ENCODE measurements around the gene KLF3.
A peak's percentile ranks its signal among the peaks of the same experiment; 100 is the strongest.

KLF3 gene

DNA sequence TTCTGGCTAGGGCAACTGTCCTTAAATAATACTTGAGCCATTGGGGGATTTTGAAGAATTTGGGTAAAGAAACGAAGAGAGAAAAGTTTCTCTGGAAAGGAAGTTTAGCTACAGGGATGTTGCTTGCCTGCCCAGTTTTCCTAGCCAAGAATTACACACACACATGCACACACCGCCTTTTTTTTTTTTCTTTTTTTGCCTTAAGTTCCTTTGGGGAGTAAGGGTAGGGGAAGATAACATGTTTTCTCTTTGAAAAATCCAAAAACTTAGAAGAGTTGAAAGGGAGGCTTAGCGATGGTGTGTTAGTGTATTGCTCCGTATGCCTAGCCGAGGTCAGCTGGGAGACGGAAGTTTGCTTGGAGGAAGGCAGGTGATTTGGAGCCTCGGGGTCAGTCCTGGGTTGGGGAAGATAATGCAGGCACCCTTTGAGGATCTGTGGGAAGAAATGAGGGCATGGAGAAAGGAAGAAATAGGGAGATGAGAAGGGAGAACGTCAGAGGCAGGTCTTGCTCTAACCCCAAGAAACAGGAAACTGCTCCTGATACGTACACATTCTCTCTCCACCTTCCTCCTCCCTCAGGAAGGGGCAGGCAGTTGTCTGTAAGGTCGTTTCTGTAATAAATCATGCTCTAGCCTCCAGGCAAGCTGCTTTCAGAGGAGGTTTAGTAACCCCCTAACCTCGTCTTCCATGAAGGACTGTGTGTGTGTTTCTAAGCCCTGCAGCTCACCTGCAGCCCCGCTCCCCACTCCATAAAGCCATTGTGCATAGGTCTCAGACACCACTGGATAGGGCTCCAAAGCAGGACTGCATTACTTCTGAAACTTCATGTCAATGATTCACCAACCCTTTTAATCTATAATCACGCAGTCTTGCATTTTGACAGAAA lies 10.5 kb downstream of the KLF3 start:
- no peak for DNase-seq

GRCh38 chr4:38675146-38676121 lies 11.4 kb downstream of the KLF3 start:
- DNase-seq: peak; percentile 33

- DNase-seq: no peak
These were observed 13.0 kb downstream of the KLF3 start for GRCh38 chr4:38676986-38677385.

DNA sequence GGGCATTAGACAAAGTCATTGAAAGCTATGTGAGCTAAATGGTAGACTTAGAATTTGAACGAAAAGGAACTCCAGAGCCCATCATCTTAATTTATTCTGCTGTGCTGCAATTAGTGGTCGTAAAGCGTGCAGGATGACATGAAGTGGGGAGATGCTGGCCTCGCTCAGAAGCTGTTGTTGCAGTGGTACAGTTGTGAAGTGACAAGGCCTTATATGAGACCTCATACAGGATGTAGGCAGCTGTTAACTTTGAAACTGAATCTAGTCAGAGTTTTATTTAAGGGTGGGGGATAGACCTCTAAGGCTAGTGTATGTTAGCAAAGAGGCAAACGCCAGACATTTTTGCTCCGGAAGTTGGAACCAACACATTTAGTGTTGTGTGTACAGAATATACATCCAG lies 13.4 kb downstream of the KLF3 start:
- DNase-seq: no peak

DNA sequence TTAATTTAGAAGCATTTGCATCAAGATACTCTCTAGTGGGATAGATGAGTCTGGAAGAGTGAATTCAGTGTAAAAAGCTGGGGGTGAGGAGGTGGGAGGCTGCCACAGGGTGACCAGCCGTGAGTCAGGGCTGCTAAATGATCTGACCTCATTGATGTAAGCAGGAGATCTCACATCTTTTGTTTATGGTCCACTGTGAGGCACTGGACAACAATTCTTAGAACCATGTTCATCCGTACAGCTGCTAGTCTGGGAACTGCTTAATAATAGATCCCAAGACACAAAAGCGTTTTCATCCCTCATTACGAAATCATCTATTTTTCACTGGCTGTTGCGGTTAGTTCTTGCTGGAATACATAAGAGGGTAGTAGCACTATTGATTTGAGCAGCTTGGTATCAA lies 14.1 kb downstream of the KLF3 start:
- DNase-seq: no peak

DNA sequence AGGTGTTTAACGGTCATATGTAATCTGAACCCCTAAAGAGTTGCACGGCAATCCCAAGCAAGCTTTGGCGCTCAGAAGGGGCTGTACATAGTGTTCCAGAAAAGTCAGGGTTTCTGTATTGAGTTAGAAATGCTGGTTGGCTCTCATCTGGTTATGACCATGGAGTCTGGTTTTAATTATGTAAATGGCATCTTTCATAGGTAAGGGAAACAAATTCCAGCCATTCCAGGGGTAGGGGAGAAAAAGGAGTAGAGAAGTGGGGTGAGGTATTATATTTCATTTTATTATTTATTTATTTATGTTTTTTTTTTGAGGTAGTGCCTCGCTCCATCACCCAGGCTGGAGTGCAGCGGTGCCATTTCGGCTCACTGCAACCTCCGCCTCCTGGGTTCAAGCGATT lies 15.9 kb downstream of the KLF3 start:
- no peak for DNase-seq

DNA sequence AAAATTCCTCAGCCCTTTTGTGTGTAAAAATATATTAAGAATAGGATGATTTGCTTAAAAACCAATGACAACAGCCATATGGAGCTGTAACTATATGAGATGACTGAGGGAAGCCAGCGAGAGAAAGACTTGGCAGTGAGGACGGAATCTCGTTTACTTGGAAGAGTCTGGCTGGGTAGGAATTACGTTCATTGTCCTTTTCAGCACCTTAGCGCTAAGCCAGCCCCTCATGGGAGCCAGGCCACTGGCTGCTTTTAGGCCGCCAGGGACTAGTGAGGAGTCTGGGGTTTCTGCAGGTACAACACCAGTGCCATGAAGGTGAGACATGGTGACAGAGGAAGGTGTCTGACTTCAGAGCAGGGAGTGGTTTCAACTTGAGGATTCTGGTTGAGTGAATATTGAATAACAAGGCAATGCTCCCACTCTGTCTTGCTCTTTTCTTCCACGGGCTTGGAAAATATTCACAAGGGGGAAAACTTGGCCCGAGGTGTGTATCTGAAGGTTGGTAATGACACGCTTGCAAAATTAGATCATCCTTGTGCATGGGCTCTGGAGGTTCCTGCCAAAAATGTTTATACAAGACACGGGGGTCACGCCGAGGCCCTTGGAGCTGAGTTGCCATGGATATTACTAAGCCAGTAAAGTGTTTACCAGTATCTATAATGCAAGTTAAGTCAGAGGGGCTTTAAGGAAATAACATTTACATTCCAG lies 17.4 kb downstream of the KLF3 start:
- peak; percentile 40 for DNase-seq

DNA sequence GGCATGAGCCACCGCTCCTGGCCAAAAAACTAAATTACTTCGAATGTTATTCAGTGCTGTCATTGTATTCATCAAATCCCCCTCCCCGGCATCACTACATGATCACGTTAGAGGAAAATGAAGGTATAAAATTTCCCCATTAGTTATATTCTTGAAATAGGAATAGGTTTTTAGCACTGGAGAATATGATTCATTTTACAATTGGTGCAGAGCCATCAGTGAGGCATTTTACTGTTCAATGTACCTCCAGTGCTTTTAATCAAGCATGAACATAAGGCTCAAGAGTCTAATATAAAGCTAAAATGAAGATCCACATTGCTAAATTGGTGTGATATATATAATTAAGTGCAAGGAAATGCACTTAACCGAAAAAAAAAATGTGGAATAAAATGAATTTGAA lies 18.3 kb downstream of the KLF3 start:
- no peak for DNase-seq

- DNase-seq: no peak
These were observed 19.3 kb downstream of the KLF3 start for GRCh38 chr4:38683276-38683675.

DNA sequence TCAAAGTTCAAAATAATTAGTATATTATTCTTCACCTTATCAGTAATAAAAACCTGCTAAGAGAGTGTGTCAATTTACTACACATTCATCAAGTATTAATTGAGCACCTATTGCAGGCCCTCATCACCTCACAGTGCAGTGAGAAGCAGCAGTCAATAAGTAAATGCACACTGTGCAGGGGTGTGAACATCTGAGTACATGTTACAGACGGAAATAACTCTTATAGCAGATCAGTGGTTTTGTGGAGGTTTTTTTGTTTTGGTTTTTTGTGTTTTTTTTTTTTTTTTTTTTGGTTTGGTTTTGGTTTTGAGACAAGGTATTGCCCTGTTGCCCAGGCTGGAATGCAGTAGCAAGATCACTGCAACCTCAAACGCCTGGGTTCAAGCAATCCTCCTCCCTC lies 20.3 kb downstream of the KLF3 start:
- no peak for DNase-seq

GRCh38 chr4:38684951-38685844 lies 21.2 kb downstream of the KLF3 start:
- DNase-seq: no peak

DNA sequence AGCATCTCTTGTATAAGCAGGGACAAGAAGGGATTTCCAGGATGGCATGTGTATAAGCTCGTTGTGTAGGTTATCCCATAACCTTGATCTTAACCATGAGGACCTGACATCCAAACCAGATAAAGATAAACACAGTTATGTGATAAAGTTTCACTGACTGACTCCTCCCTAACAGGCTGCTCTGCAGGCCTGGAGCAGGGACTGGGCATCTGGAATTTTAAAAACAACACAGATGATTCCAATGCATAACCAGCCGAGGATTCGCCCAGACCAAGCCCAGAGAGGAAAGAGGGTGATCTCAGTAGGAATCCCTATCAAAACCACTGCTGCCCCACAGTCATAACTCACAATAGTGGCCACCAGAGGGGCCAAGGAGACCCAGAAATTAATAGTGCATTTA lies 22.7 kb downstream of the KLF3 start:
- no peak for DNase-seq

- no peak for DNase-seq
These were observed 23.6 kb downstream of the KLF3 start for GRCh38 chr4:38687571-38688011.

- DNase-seq: no peak
These were observed 24.8 kb downstream of the KLF3 start for GRCh38 chr4:38688676-38689355.

GRCh38 chr4:38691251-38692008 lies 27.4 kb downstream of the KLF3 start:
- no peak for DNase-seq

- no peak for DNase-seq
These were observed 28.4 kb downstream of the KLF3 start for GRCh38 chr4:38692421-38692820.

GRCh38 chr4:38693569-38693968 lies 29.6 kb downstream of the KLF3 start:
- no peak for DNase-seq

DNA sequence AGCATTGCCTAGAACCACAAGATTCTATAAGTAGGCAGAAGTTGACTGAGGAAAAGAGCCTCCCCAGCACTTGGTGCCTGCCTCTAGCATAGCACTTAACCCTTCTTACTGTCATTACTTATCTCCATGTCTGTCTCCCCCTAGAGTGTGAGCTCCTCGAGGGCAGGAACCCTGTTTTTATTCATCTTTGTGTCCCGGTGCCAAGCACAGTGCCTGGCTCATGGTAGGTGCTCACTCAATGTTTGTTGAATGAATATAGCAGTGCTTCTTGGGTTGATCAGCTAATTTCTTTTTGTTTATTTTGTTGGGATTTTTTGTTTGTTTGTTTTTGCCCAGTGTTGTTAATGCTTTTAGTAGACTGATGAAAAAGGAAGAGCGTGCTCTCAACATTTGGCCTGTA lies 30.3 kb downstream of the KLF3 start:
- DNase-seq: no peak

DNA sequence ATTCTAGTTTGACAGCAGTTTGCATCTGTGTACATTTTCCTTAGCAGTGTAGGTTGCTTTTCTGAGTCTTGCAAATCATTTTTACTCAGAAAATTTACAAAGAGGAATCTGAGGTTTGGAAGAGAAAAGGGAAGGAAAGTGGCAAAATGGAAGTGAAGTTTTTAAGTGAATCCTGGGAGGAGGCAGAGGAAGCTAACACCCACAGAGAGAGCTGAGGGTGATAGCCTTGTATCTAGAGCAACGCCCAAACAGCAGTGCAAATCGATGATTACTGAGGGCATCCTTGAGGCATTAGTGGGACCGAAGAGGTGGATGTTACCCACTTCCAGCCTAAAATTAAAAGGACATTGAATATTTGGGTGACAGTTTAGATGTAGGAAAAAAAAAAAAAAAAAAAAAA lies 31.8 kb downstream of the KLF3 start:
- DNase-seq: no peak

DNA sequence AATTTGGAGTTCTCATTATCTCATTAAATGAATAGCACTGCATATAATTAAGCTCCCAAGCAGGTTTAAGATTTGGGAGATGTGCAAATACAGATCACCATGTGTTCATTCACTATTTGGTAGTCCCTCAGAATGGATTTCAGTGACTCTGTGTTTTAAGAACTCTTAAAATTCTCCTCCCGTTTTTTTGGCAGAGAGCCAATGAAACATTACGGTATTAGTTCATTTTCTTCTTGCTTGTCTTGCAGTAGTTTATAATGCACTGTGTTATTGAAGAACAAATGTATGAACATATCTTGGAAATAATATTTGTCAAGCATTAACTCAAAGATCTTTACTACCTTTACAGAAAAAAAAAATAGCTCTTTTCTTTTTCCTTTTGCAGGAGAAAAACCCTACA lies 32.7 kb downstream of the KLF3 start:
- no peak for DNase-seq

GRCh38 chr4:38698176-38698575 lies 34.2 kb downstream of the KLF3 start:
- no peak for DNase-seq

Data from NCI-H446 treated with DMSO at 0.1 percent for 48 hours (cell line).